Thoracic aorta (tissue), 2 donors: ENCODE measurements around the gene NIPSNAP3A. TPM values are rescaled to one million over a fixed set of nuclear protein-coding genes. Genes with fewer than 3 reads are reported as not detected.

Experiments used
- ATAC-seq: fragments of 150-250 bp; one replicate; pipeline ENCODE4 v1.8.0; 2017; ENCODE audit warnings: low read depth; ENCODE audit not compliant: insufficient number of reproducible peaks, low FRiP score
- DNase-seq: peaks from one replicate; pipeline ENCODE4 v3.0.0-alpha.2; 2020; ENCODE audit warnings: low spot score
- H3K27ac ChIP-seq, 2 donors: fragments of 200-600 bp; sonication (generic); 1 replicate in 1 of 2; 2 replicates in 1 of 2; pipeline ENCODE4 v1.5.1; 2016; ENCODE audit warnings: mild to moderate bottlenecking in 2 of 2, moderate library complexity in 2 of 2
- H3K27me3 ChIP-seq: fragments of 200-600 bp; sonication (generic); replicated peaks from 2 replicates; pipeline ENCODE4 v1.6.0; 2016; ENCODE audit warnings: mild to moderate bottlenecking; ENCODE audit not compliant: insufficient read depth
- H3K36me3 ChIP-seq: fragments of 200-600 bp; sonication (generic); one replicate; pipeline ENCODE4 v1.5.1; 2016
- H3K4me1 ChIP-seq, 2 donors: fragments of 200-600 bp; sonication (generic); 1 replicate in 1 of 2; 2 replicates in 1 of 2; pipeline versions ENCODE4 v1.5.1 to v1.6.0; 2016; ENCODE audit warnings: low read depth in 2 of 2, mild to moderate bottlenecking in 1 of 2; ENCODE audit not compliant: control insufficient read depth in 1 of 2
- H3K4me3 ChIP-seq: fragments of 200-600 bp; sonication (generic); 2 replicates; pipeline ENCODE4 v1.5.1; 2016; ENCODE audit warnings: mild to moderate bottlenecking
- H3K9me3 ChIP-seq: fragments of 200-600 bp; sonication (generic); 2 replicates; pipeline ENCODE4 v1.5.1; 2016
- CTCF ChIP-seq: fragments of 200-600 bp; sonication (generic); IDR thresholded peaks from one replicate; pipeline ENCODE4 v1.5.1; 2019; ENCODE audit warnings: antibody characterized with exemption
- total RNA-seq, 2 donors: library from RNA; depleted of rRNA; stranded (reverse); fragments of >200 nt; gene quantifications; one replicate each; pipeline versions ENCODE4 v1.1.0 to v1.2.3, GENCODE V29; 2016

The NIPSNAP3A gene
- total RNA-seq, 2 donors from 2014 or later: 19.2 to 42.6 TPM

GRCh38 chr9:104794070-104794469 lies 46.6 kb downstream of the NIPSNAP3A start:
- no peak for DNase-seq
- Histone ChIP-seq H3K9me3 (no peaks in the 10 kb centered on the region), H3K36me3 (peaks cover 39% of the 10 kb centered on the region), H3K27me3 (no peaks in the 10 kb centered on the region), H3K4me1 (no peaks in the 10 kb centered on the region), H3K4me3 (no peak overlapping the region), H3K27ac (no peak overlapping the region)
- ATAC-seq: no peak
- no peak for TF ChIP-seq CTCF

- no peak overlapping the region for H3K4me3 ChIP-seq
- H3K27me3 ChIP-seq: no peaks in the 10 kb centered on the region
- no peak overlapping the region for H3K27ac ChIP-seq
- TF ChIP-seq CTCF: no peak
- DNase-seq (no peak), ATAC-seq (no peak)
- H3K36me3 ChIP-seq: peaks cover 41% of the 10 kb centered on the region
- H3K9me3 ChIP-seq: no peaks in the 10 kb centered on the region
- H3K4me1 ChIP-seq: no peaks in the 10 kb centered on the region
Measured at GRCh38 chr9:104795082-104795481, 47.6 kb downstream of the NIPSNAP3A start.

- Histone ChIP-seq H3K4me3 (no peak overlapping the region), H3K36me3 (peaks cover 45% of the 10 kb centered on the region), H3K9me3 (no peaks in the 10 kb centered on the region), H3K27me3 (no peaks in the 10 kb centered on the region), H3K27ac (no peak overlapping the region), H3K4me1 (no peaks in the 10 kb centered on the region)
- DNase-seq (no peak), ATAC-seq (no peak)
- TF ChIP-seq CTCF: no peak
Measured at GRCh38 chr9:104795857-104796256, 48.4 kb downstream of the NIPSNAP3A start.

GRCh38 chr9:104798209-104798995 lies 50.9 kb downstream of the NIPSNAP3A start:
- no peak overlapping the region for H3K27ac ChIP-seq
- DNase-seq: no peak
- H3K27me3 ChIP-seq: no peaks in the 10 kb centered on the region
- peaks cover 48% of the 10 kb centered on the region for H3K36me3 ChIP-seq
- TF ChIP-seq CTCF: no peak
- H3K9me3 ChIP-seq: no peaks in the 10 kb centered on the region
- no peak for ATAC-seq
- H3K4me3 ChIP-seq: no peak overlapping the region
- no peaks in the 10 kb centered on the region for H3K4me1 ChIP-seq

GRCh38 chr9:104800068-104800785 lies 52.7 kb downstream of the NIPSNAP3A start:
- no peaks in the 10 kb centered on the region for H3K4me1 ChIP-seq
- no peaks in the 10 kb centered on the region for H3K9me3 ChIP-seq
- peaks cover 39% of the 10 kb centered on the region for H3K36me3 ChIP-seq
- DNase-seq (no peak), ATAC-seq (no peak)
- TF ChIP-seq CTCF: no peak
- H3K4me3 ChIP-seq: no peak overlapping the region
- no peaks in the 10 kb centered on the region for H3K27me3 ChIP-seq
- no peak overlapping the region for H3K27ac ChIP-seq
